ENCODE measurements around the gene USP20.

GRCh38 chr9:129858167-129858962 lies 23.1 kb downstream of the USP20 start:
- TF ChIP-seq POLR2A (IDR thresholded peaks at IDR 0.05) (no peak), CTCF (IDR thresholded peaks at IDR 0.05) (no peak), EP300 (IDR thresholded peaks at IDR 0.05) (no peak)

Measured in stomach (tissue), 4 donors.